ENCODE measurements around the gene CARHSP1.
"Not testable (repeated sequence)": the region's sequence is repeated elsewhere in the genome, so short reads cannot be mapped to it uniquely, and the experiment has no call there.

CARHSP1 gene

GRCh38 chr16:8893426-8893825, 24.6 kb upstream of the CARHSP1 start:
- no peak for DNase-seq (ENCODE audit: low spot score)

GRCh38 chr16:8892101-8892575, 23.3 kb upstream of the CARHSP1 start:
- no peak for DNase-seq (ENCODE audit: low spot score)

- DNase-seq (ENCODE audit: low spot score), result no peak
Measured at GRCh38 chr16:8890549-8890921, 21.7 kb upstream of the CARHSP1 start.

GRCh38 chr16:8889893-8890548, 21.2 kb upstream of the CARHSP1 start:
- DNase-seq (ENCODE audit: low spot score), result no peak

- no peak for DNase-seq (ENCODE audit: low spot score)
Measured at GRCh38 chr16:8888951-8889892, 20.4 kb upstream of the CARHSP1 start.

GRCh38 chr16:8887952-8888560, 19.2 kb upstream of the CARHSP1 start:
- DNase-seq (ENCODE audit: low spot score), result peak; percentile 65

GRCh38 chr16:8887431-8887765, 18.6 kb upstream of the CARHSP1 start:
- no peak for DNase-seq (ENCODE audit: low spot score)

GRCh38 chr16:8886593-8887430, 18.0 kb upstream of the CARHSP1 start:
- no peak for DNase-seq (ENCODE audit: low spot score)

GRCh38 chr16:8885674-8886592, 17.1 kb upstream of the CARHSP1 start:
- no peak for DNase-seq (ENCODE audit: low spot score)

GRCh38 chr16:8882725-8883377, 14.0 kb upstream of the CARHSP1 start:
- no peak for DNase-seq (ENCODE audit: low spot score)

- DNase-seq (ENCODE audit: low spot score), result no peak
Measured at GRCh38 chr16:8882041-8882617, 13.3 kb upstream of the CARHSP1 start, which contains the start of gene LITAFD. LITAFD (plus strand) TSS chr16:8882351; CDS start chr16:8884356, 2,005 bp downstream.

GRCh38 chr16:8880839-8881510, 12.2 kb upstream of the CARHSP1 start:
- DNase-seq (ENCODE audit: low spot score), result no peak

GRCh38 chr16:8878523-8878911, 9.7 kb upstream of the CARHSP1 start:
- no peak for DNase-seq (ENCODE audit: low spot score)

GRCh38 chr16:8877894-8878522, 9.2 kb upstream of the CARHSP1 start:
- no peak for DNase-seq (ENCODE audit: low spot score)

GRCh38 chr16:8875317-8875716, 6.5 kb upstream of the CARHSP1 start:
- DNase-seq (ENCODE audit: low spot score), result not testable (repeated sequence)

- DNase-seq (ENCODE audit: low spot score), result no peak
Measured at GRCh38 chr16:8874388-8874787, 5.6 kb upstream of the CARHSP1 start.

GRCh38 chr16:8873866-8874195, 5.0 kb upstream of the CARHSP1 start:
- not testable (repeated sequence) for DNase-seq (ENCODE audit: low spot score)

GRCh38 chr16:8872967-8873865, 4.4 kb upstream of the CARHSP1 start:
- no peak for DNase-seq (ENCODE audit: low spot score)
